ENCODE measurements around the gene MORC3.
"Not testable (repeated sequence)": the region's sequence is repeated elsewhere in the genome, so short reads cannot be mapped to it uniquely, and the experiment has no call there.

MORC3 gene, protein sequence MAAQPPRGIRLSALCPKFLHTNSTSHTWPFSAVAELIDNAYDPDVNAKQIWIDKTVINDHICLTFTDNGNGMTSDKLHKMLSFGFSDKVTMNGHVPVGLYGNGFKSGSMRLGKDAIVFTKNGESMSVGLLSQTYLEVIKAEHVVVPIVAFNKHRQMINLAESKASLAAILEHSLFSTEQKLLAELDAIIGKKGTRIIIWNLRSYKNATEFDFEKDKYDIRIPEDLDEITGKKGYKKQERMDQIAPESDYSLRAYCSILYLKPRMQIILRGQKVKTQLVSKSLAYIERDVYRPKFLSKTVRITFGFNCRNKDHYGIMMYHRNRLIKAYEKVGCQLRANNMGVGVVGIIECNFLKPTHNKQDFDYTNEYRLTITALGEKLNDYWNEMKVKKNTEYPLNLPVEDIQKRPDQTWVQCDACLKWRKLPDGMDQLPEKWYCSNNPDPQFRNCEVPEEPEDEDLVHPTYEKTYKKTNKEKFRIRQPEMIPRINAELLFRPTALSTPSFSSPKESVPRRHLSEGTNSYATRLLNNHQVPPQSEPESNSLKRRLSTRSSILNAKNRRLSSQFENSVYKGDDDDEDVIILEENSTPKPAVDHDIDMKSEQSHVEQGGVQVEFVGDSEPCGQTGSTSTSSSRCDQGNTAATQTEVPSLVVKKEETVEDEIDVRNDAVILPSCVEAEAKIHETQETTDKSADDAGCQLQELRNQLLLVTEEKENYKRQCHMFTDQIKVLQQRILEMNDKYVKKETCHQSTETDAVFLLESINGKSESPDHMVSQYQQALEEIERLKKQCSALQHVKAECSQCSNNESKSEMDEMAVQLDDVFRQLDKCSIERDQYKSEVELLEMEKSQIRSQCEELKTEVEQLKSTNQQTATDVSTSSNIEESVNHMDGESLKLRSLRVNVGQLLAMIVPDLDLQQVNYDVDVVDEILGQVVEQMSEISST

DNA sequence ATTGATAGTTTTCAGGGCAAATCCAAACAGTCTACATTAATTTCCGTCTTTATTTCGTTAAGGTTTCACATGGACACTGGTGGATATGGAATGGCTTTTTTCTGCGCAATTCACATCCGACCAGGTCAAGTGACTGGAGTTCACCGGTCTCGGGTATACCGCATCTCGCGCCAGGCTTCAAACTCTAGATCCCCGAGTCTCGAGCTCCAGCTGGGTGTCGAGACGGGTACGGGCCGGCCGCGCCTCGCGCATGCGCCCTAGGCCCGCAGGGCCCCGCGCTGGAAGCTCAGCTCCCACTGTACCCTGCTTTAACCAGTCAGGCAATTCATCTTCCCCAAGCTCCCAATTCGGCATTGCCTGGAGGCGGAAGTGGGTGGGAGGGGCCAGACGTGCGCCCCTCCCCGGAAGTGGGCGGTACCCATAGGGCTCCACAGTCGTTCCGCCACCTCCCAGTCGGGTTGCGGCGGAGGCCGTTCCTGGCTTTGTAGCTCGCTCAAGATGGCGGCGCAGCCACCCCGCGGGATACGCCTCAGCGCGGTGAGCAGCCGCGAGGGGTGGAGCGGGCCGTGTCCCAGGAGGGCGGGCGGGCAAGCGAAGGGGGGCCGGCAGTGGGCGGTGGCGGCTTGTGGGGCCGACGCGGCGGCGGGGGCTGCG lies at the start of gene MORC3:
Gene MORC3 (plus strand): TSS at position 431 of the 654 bp plus-strand sequence. CDS start 68 bp downstream, at position 499.
- TF ChIP-seq, protein P1, sequence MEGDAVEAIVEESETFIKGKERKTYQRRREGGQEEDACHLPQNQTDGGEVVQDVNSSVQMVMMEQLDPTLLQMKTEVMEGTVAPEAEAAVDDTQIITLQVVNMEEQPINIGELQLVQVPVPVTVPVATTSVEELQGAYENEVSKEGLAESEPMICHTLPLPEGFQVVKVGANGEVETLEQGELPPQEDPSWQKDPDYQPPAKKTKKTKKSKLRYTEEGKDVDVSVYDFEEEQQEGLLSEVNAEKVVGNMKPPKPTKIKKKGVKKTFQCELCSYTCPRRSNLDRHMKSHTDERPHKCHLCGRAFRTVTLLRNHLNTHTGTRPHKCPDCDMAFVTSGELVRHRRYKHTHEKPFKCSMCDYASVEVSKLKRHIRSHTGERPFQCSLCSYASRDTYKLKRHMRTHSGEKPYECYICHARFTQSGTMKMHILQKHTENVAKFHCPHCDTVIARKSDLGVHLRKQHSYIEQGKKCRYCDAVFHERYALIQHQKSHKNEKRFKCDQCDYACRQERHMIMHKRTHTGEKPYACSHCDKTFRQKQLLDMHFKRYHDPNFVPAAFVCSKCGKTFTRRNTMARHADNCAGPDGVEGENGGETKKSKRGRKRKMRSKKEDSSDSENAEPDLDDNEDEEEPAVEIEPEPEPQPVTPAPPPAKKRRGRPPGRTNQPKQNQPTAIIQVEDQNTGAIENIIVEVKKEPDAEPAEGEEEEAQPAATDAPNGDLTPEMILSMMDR (IDR thresholded peaks at IDR 0.05; ENCODE audit: extremely low read depth, insufficient read depth, missing control alignments) = no peak
- in situ Hi-C loops (cut with MboI; ENCODE audit: low pct_unique_long_range_greater_than_20kb, low sequenced_read_pairs, unreplicated experiment) = no loop called here
- DNase-seq (ENCODE audit: low spot score) = peak; percentile 97

DNA sequence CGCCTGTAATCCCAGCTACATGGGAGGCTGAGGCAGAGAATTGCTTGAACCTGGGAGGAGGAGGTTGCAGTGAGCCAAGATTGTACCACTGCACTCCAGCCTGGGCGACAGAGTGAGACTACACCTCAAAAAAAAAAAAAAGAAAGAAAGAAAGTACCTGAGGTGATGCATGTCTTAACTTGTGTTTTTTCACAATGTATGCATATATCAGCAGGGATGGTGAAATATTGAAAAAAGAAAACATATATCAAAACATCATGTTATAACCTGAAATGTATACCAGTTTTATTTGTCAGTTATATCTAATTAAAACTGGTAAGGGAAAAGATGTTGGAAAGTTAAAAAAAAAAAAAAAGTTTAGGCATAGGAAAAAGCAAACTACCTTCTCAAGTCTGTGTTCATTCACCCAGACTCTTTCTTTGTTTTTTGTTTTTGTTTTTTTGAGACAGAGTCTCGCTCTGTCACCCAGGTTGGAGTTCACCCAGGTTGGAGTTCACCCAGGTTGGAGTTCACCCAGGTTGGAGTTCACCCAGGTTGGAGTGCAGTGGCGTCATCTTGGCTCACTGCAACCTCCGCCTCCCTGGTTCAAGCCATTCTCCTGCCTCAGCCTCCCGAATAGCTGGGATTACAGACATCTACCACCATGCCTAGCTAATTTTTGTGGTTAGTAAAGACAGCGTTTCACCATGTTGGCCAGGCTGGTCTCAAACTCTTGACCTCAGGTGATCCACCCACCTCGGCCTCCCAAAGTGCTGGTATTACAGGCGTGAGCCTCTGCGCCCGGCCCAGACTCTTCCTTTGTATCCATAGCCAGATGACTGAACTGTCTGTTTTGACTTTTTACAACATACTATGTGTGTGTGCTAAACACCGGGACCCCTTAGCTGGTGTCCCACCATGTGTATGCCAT lies 49.0 kb upstream of the MORC3 start:
- in situ Hi-C loops (cut with MboI; ENCODE audit: low pct_unique_long_range_greater_than_20kb, low sequenced_read_pairs, unreplicated experiment); DNase-seq (ENCODE audit: low spot score): not testable (repeated sequence)

DNA sequence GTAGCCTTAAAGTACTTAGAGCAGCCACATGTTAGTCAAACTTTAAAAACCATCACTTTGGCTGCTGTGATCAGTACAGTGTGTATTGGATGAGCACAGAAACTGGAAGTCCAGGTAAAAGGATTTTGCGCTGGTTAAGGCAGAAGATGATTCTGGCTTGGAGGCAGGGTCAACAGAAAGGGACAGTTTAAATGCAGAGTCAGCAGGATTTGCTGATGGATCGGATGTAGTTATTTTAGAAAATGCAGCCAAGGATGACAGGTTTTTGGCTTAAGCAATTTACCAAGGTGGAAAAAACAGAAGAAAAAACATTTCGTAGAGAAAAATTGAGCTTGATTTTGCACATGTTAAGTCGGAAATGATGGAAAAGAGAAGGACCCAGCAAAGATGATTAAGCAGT lies 45.9 kb upstream of the MORC3 start:
- in situ Hi-C loops (cut with MboI; ENCODE audit: low pct_unique_long_range_greater_than_20kb, low sequenced_read_pairs, unreplicated experiment) = no loop called here
- DNase-seq (ENCODE audit: low spot score) = no peak
- TF ChIP-seq, protein P1 (IDR thresholded peaks at IDR 0.05; ENCODE audit: extremely low read depth, insufficient read depth, missing control alignments) = no peak

DNA sequence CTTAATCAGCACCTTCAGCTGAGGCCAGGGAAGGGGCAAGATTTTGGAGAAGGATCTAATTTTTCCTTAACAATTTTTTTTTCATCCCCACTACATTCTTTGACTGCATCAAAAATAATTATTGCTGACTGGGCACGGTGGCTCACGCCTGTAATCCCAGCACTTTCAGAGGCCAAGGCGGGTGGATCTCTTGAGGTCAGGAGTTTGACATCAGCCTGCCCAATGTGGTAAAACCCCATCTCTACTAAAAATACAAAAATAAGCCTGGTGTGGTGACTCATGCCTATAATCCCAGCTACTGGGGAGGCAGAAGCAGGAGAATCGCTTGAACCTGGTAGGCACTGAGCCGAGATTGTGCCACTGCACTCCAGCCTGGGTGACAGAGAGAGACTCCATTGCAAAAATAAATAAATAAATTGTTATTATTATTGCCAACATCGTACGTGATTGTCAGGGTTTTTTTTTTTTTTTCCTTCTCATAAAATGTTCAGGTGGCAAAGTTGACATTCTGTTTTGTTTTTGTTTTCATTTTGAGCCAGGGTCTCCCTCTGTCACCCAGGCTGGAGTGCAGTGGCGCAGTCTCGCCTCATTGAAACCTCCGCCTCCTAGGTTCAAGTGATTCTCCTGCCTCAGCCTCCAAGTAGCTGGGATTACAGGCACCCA lies 37.3 kb upstream of the MORC3 start:
- TF ChIP-seq, protein P1 (IDR thresholded peaks at IDR 0.05; ENCODE audit: extremely low read depth, insufficient read depth, missing control alignments) = no peak
- in situ Hi-C loops (cut with MboI; ENCODE audit: low pct_unique_long_range_greater_than_20kb, low sequenced_read_pairs, unreplicated experiment) = no loop called here
- DNase-seq (ENCODE audit: low spot score) = no peak

DNA sequence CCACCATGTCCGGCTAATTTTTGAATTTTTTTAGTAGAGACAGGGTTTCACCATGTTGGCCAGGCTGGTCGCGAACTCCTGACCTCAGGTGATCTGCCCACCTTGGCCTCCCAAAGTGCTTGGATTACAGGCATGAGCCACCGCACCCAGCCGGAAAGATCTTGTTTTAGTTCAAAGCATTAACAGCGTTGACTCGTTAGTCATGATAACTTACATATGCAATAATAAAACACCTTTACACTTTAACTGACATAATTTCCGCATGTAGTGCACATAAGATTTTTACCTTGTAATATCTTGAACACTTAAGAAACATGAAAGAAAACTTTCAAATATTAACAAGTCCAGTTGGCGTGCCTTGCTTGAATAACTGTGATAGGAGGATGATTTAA lies 36.8 kb upstream of the MORC3 start:
- in situ Hi-C loops (cut with MboI; ENCODE audit: low pct_unique_long_range_greater_than_20kb, low sequenced_read_pairs, unreplicated experiment); DNase-seq (ENCODE audit: low spot score): not testable (repeated sequence)

DNA sequence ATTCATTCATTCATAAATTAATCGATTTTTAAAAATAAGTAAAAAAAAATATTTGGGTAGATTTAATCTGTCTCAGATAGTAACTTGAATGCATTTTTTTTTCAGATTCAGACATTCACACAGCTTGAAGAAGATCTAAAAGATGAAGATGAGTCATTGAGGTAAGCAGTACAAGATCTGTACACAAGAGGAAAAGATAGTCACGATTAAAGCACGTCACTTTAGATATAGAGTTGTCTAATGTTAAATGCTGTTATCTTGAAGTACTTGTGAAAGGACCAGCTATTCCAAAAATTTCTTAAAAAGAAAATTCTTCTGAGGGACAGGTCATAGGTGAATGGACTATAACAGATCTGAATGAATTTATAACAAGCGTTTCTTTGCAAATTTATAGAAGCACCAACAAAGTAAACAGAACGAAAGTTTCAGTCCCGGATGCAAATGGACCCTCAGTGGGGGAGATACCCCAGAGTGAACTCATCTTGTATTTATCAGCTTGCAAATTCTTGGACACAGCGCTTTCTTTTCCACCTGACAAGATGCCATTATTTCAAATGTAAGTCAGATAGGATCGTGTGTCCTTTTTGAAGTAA lies 31.2 kb upstream of the MORC3 start:
- in situ Hi-C loops (cut with MboI; ENCODE audit: low pct_unique_long_range_greater_than_20kb, low sequenced_read_pairs, unreplicated experiment) = no loop called here
- no peak for DNase-seq (ENCODE audit: low spot score)
- TF ChIP-seq, protein P1 (IDR thresholded peaks at IDR 0.05; ENCODE audit: extremely low read depth, insufficient read depth, missing control alignments) = no peak
